Measurements from ENCODE around the gene PARD3B.

PARD3B gene

GRCh38 chr2:204947405-204947804 is 402.1 kb downstream of the PARD3B start:
- no peaks in the 10 kb centered on the region for H3K36me3 ChIP-seq (ENCODE audit: insufficient read depth, low read length)
- H3K4me3 ChIP-seq (ENCODE audit: low read length), result no peak overlapping the region
- no peaks in the 10 kb centered on the region for H3K27me3 ChIP-seq (ENCODE audit: control insufficient read depth, insufficient read depth, low read length)
- H3K4me2 ChIP-seq (ENCODE audit: low read length), result no peak overlapping the region
- H3K4me1 ChIP-seq (ENCODE audit: control insufficient read depth, insufficient read depth, low read length), result peaks cover 14% of the 10 kb centered on the region
- H3K9me3 ChIP-seq (replicated peaks; ENCODE audit: low read length), result no peaks in the 10 kb centered on the region
- H3K9ac ChIP-seq (ENCODE audit: low read depth, low read length), result no peak overlapping the region

GRCh38 chr2:204948024-204948763 is 402.9 kb downstream of the PARD3B start:
- Histone ChIP-seq H3K9me3 (replicated peaks; ENCODE audit: low read length) (no peaks in the 10 kb centered on the region), H3K4me2 (ENCODE audit: low read length) (no peak overlapping the region), H3K27me3 (ENCODE audit: control insufficient read depth, insufficient read depth, low read length) (no peaks in the 10 kb centered on the region), H3K36me3 (ENCODE audit: insufficient read depth, low read length) (no peaks in the 10 kb centered on the region), H3K4me3 (ENCODE audit: low read length) (no peak overlapping the region), H3K9ac (ENCODE audit: low read depth, low read length) (no peak overlapping the region), H3K4me1 (ENCODE audit: control insufficient read depth, insufficient read depth, low read length) (peaks cover 14% of the 10 kb centered on the region)

- peaks cover 14% of the 10 kb centered on the region for H3K4me1 ChIP-seq (ENCODE audit: control insufficient read depth, insufficient read depth, low read length)
- no peaks in the 10 kb centered on the region for H3K27me3 ChIP-seq (ENCODE audit: control insufficient read depth, insufficient read depth, low read length)
- no peak overlapping the region for H3K4me2 ChIP-seq (ENCODE audit: low read length)
- no peaks in the 10 kb centered on the region for H3K9me3 ChIP-seq (replicated peaks; ENCODE audit: low read length)
- H3K4me3 ChIP-seq (ENCODE audit: low read length), result no peak overlapping the region
- no peaks in the 10 kb centered on the region for H3K36me3 ChIP-seq (ENCODE audit: insufficient read depth, low read length)
- no peak overlapping the region for H3K9ac ChIP-seq (ENCODE audit: low read depth, low read length)
These were observed 403.5 kb downstream of the PARD3B start for GRCh38 chr2:204948822-204949221.

DNA sequence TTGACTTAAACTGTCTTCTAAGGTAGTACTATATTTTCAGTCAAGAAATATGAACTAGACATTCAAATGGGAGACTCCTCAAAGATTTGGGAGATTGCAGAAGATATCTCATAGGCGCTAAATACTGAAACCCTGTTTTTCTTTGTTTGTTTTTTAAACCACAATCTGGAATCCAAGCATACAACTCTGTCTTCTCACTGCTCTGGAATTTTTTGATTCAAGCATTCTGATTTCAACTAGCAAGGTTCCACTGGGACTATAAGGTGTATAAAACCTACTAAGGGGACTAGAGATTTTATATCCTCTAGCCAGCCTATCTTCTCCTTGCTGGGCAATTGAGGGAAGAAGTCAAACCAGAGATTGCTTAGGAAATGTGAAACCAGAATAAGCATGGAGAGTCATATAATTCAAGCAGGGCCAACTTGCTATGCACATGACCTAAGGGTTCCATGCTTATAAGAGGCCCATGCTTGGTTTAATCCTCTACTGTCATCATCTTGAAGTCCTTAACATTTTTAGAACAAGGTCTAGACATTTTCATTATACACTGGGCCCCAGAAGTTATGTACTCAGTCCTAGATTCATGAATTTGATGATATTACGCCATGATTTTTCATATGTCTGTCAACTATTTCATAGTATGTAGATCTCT is 405.5 kb downstream of the PARD3B start:
- Histone ChIP-seq H3K4me1 (ENCODE audit: control insufficient read depth, insufficient read depth, low read length) (peaks cover 14% of the 10 kb centered on the region), H3K4me3 (ENCODE audit: low read length) (no peak overlapping the region), H3K9me3 (replicated peaks; ENCODE audit: low read length) (no peaks in the 10 kb centered on the region), H3K27me3 (ENCODE audit: control insufficient read depth, insufficient read depth, low read length) (no peaks in the 10 kb centered on the region), H3K9ac (ENCODE audit: low read depth, low read length) (no peak overlapping the region), H3K4me2 (ENCODE audit: low read length) (peak overlapping the region; percentile 15), H3K36me3 (ENCODE audit: insufficient read depth, low read length) (no peaks in the 10 kb centered on the region)

- no peaks in the 10 kb centered on the region for H3K27me3 ChIP-seq (ENCODE audit: control insufficient read depth, insufficient read depth, low read length)
- no peaks in the 10 kb centered on the region for H3K36me3 ChIP-seq (ENCODE audit: insufficient read depth, low read length)
- H3K4me2 ChIP-seq (ENCODE audit: low read length), result peak overlapping the region; percentile 21
- H3K9ac ChIP-seq (ENCODE audit: low read depth, low read length), result no peak overlapping the region
- H3K9me3 ChIP-seq (replicated peaks; ENCODE audit: low read length), result no peaks in the 10 kb centered on the region
- peaks cover 3% of the 10 kb centered on the region for H3K4me1 ChIP-seq (ENCODE audit: control insufficient read depth, insufficient read depth, low read length)
- H3K4me3 ChIP-seq (ENCODE audit: low read length), result no peak overlapping the region
These were observed 413.1 kb downstream of the PARD3B start for GRCh38 chr2:204958371-204958770.

- Histone ChIP-seq H3K4me1 (ENCODE audit: control insufficient read depth, insufficient read depth, low read length) (peaks cover 3% of the 10 kb centered on the region), H3K36me3 (ENCODE audit: insufficient read depth, low read length) (no peaks in the 10 kb centered on the region), H3K9ac (ENCODE audit: low read depth, low read length) (no peak overlapping the region), H3K4me2 (ENCODE audit: low read length) (no peak overlapping the region), H3K27me3 (ENCODE audit: control insufficient read depth, insufficient read depth, low read length) (no peaks in the 10 kb centered on the region), H3K9me3 (replicated peaks; ENCODE audit: low read length) (no peaks in the 10 kb centered on the region), H3K4me3 (ENCODE audit: low read length) (no peak overlapping the region)
These were observed 419.1 kb downstream of the PARD3B start for GRCh38 chr2:204964414-204964813.

DNA sequence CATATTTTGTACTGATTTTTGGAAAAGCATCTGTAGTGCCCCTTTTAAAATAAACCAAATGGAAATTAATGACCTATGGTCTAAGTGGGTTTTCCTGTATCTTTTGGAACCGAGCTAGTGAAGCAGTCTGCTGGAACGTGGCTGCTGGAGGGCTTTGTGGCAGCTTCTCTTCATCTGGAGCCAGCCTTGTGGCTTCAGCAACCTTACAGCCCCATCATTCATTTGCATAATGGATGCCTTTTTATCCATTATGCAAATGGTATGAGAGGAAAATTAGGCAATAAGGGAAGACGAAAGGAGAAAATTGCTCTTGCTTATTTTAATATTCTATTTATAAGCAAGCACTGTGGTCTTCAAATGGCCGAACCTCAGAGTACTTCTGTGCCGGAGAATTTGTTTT is 421.0 kb downstream of the PARD3B start:
- Histone ChIP-seq H3K4me1 (ENCODE audit: control insufficient read depth, insufficient read depth, low read length) (peaks cover 3% of the 10 kb centered on the region), H3K9me3 (replicated peaks; ENCODE audit: low read length) (no peaks in the 10 kb centered on the region), H3K4me2 (ENCODE audit: low read length) (no peak overlapping the region), H3K9ac (ENCODE audit: low read depth, low read length) (no peak overlapping the region), H3K27me3 (ENCODE audit: control insufficient read depth, insufficient read depth, low read length) (no peaks in the 10 kb centered on the region), H3K36me3 (ENCODE audit: insufficient read depth, low read length) (no peaks in the 10 kb centered on the region), H3K4me3 (ENCODE audit: low read length) (no peak overlapping the region)

DNA sequence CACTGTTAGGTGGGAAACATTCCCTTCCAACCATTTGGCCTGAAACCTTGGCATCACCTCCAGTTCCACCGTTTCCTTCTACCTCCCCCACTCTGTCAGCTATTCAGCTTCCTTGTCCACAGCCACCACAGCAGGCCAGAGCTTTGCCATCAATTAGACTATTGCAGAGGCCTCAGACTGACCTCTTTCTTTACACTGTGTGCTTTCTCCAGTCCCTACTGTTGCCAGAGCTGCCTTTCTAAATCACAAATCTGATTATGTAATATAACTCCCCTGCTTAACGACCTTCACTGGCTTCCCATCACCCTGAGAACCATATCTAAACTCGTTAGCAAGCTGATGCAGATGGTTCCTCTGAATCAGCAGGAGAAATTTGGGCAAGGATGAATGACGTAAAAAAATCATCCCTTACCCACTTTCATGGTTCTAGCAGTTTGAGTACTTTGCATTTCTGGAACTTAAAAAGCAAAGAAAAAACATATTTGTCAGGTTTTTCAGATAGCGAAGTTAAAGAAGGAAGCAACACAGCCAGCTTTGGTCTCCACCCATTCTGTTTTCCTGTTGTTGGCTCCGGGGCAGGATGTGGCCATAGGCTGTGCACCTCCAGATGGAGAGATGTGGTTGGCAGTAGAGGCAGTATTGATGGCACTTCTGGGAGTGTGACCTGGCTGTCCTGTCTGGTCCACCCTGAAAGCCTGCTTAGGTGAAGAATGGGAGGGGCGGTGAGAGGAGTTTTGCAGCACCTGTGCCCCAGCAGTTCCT is 422.1 kb downstream of the PARD3B start:
- Histone ChIP-seq H3K4me3 (ENCODE audit: low read length) (no peak overlapping the region), H3K4me2 (ENCODE audit: low read length) (no peak overlapping the region), H3K36me3 (ENCODE audit: insufficient read depth, low read length) (no peaks in the 10 kb centered on the region), H3K9me3 (replicated peaks; ENCODE audit: low read length) (no peaks in the 10 kb centered on the region), H3K27me3 (ENCODE audit: control insufficient read depth, insufficient read depth, low read length) (no peaks in the 10 kb centered on the region), H3K4me1 (ENCODE audit: control insufficient read depth, insufficient read depth, low read length) (peaks cover 3% of the 10 kb centered on the region), H3K9ac (ENCODE audit: low read depth, low read length) (no peak overlapping the region)

- H3K36me3 ChIP-seq (ENCODE audit: insufficient read depth, low read length), result no peaks in the 10 kb centered on the region
- no peak overlapping the region for H3K4me3 ChIP-seq (ENCODE audit: low read length)
- H3K27me3 ChIP-seq (ENCODE audit: control insufficient read depth, insufficient read depth, low read length), result no peaks in the 10 kb centered on the region
- no peak overlapping the region for H3K4me2 ChIP-seq (ENCODE audit: low read length)
- no peaks in the 10 kb centered on the region for H3K4me1 ChIP-seq (ENCODE audit: control insufficient read depth, insufficient read depth, low read length)
- H3K9ac ChIP-seq (ENCODE audit: low read depth, low read length), result no peak overlapping the region
- no peaks in the 10 kb centered on the region for H3K9me3 ChIP-seq (replicated peaks; ENCODE audit: low read length)
These were observed 426.1 kb downstream of the PARD3B start for GRCh38 chr2:204971206-204971907.

DNA sequence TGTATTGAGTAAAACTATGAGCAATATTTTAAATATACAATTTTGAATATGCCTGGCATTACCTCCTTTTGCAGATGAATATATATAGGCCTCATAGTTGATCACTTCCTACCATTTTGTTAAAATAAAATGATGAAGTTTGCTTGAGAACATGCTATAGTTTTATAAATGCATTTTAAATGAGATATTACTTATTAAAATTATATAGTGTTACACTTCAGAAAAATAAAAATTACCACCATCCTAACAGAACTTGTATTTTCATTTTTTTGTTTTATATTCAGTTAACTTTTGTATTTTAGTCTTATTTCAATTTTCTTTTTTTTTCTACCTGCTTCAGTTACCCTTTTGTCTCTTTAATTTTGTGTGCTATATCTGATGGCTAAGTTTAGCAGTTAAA is 426.9 kb downstream of the PARD3B start:
- no peak overlapping the region for H3K4me3 ChIP-seq (ENCODE audit: low read length)
- H3K4me1 ChIP-seq (ENCODE audit: control insufficient read depth, insufficient read depth, low read length), result no peaks in the 10 kb centered on the region
- H3K27me3 ChIP-seq (ENCODE audit: control insufficient read depth, insufficient read depth, low read length), result no peaks in the 10 kb centered on the region
- H3K4me2 ChIP-seq (ENCODE audit: low read length), result no peak overlapping the region
- H3K36me3 ChIP-seq (ENCODE audit: insufficient read depth, low read length), result no peaks in the 10 kb centered on the region
- H3K9me3 ChIP-seq (replicated peaks; ENCODE audit: low read length), result no peaks in the 10 kb centered on the region
- no peak overlapping the region for H3K9ac ChIP-seq (ENCODE audit: low read depth, low read length)

GRCh38 chr2:204972606-204973336 is 427.5 kb downstream of the PARD3B start:
- no peak overlapping the region for H3K9ac ChIP-seq (ENCODE audit: low read depth, low read length)
- no peaks in the 10 kb centered on the region for H3K4me1 ChIP-seq (ENCODE audit: control insufficient read depth, insufficient read depth, low read length)
- H3K9me3 ChIP-seq (replicated peaks; ENCODE audit: low read length), result no peaks in the 10 kb centered on the region

More at GRCh38 chr2:204972606-204973336, 427.5 kb downstream of the PARD3B start:
- no peak overlapping the region for H3K4me3 ChIP-seq (ENCODE audit: low read length)
- H3K4me2 ChIP-seq (ENCODE audit: low read length), result no peak overlapping the region
- no peaks in the 10 kb centered on the region for H3K36me3 ChIP-seq (ENCODE audit: insufficient read depth, low read length)
- no peaks in the 10 kb centered on the region for H3K27me3 ChIP-seq (ENCODE audit: control insufficient read depth, insufficient read depth, low read length)

Data from skeletal muscle satellite cell (primary cell).